ENCODE measurements around the gene CCNB1IP1. TPM values are rescaled to one million over a fixed set of nuclear protein-coding genes. Genes with fewer than 3 reads are reported as not detected.
A peak's percentile ranks its signal among the peaks of the same experiment; 100 is the strongest.
"Not testable (repeated sequence)": the region's sequence is repeated elsewhere in the genome, so short reads cannot be mapped to it uniquely, and the experiment has no call there.

Gene CCNB1IP1
- total RNA-seq, 4 donors from 2014 or later, result 39.1 to 58.1 (median 50.4) TPM

- intact Hi-C loops (cut with DNase I; ENCODE audit: low total_unique reads), result no loop called here
- 0% methylated on average over 3 of the region's 3 CpGs for WGBS, 2 donors
- peak overlapping the region; percentile 21 for H3K4me3 ChIP-seq (ENCODE audit: low read depth, poor library complexity, severe bottlenecking)
- no peak for DNase-seq (ENCODE audit: low spot score in 2 of 2)
- TF ChIP-seq CTCF (IDR thresholded peaks at IDR 0.05) (no peak), POLR2A (IDR thresholded peaks at IDR 0.05) (no peak)
These were observed 10.8 kb upstream of the CCNB1IP1 start for GRCh38 chr14:20343862-20344220.

DNA sequence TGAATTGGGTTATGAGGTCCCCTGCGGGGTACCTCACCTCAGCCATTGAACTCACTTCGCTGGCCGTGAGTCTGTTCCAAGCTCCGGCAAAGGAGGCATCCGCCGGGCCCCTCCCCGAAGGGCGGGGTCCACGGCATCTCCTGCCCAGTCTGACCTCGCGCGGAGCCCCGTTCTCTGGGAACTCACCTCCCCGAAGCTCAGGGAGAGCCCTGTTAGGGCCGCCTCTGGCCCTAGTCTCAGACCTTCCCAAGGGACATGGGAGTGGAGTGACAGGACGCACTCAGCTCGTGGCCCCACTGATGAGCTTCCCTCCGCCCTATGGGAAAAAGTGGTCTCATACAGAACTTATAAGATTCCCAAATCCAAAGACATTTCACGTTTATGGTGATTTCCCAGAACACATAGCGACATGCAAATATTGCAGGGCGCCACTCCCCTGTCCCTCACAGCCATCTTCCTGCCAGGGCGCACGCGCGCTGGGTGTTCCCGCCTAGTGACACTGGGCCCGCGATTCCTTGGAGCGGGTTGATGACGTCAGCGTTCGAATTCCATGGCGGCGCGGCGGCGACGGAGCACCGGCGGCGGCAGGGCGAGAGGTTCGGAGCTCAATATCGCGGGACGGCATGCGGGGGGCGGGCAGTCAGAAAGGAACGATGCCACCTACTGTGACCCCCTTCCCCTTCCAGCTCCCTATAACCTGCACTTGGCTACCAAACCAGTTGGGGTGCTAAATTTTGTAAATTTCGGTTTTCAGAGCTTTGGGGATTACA, 10.2 kb upstream of the CCNB1IP1 start, which contains the start of gene PARP2:
TSS of gene PARP2 (plus strand) at position 544 of the 770 bp plus-strand sequence. CDS start at position 551, 7 bp downstream.
- peak within 1 kb of the TSS; percentile 25 for H3K4me3 ChIP-seq (ENCODE audit: low read depth, poor library complexity, severe bottlenecking)
- peak in 1 of 3 donors; percentile 48 for TF ChIP-seq CTCF (IDR thresholded peaks at IDR 0.05)
- no peak for TF ChIP-seq POLR2A (IDR thresholded peaks at IDR 0.05)
- 0 to 1% methylated on average over 49 to 50 of the region's 50 CpGs for WGBS, 2 donors
- intact Hi-C loops (cut with DNase I; ENCODE audit: low total_unique reads), result no loop called here
- DNase-seq (ENCODE audit: low spot score in 2 of 2), result peak; percentile 95 to 99

DNA sequence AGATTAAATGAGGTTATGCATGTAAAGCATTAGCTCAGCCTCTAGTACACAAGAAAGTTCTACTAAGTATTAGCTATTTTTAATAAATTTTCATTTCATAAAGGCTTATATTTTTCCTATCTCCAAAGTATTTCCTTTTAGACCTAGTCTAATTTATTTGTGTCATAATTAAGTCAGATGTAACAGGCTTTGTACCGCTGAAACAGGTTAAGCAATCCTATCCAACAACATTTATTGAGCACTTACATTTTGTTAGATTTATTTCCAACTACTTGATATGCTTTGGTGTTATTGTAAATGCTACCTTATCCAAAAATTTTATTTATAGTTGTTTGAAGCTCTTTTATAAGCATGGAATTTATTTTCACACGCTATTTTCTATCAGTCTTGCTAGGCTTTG, 8.6 kb upstream of the CCNB1IP1 start:
- H3K4me3 ChIP-seq (ENCODE audit: low read depth, poor library complexity, severe bottlenecking), result no peak overlapping the region
- intact Hi-C loops (cut with DNase I; ENCODE audit: low total_unique reads), result no loop called here
- 47 to 50% methylated on average over 2 of the region's 2 CpGs for WGBS, 2 donors
- no peak for TF ChIP-seq POLR2A (IDR thresholded peaks at IDR 0.05)
- no peak for TF ChIP-seq CTCF (IDR thresholded peaks at IDR 0.05)
- DNase-seq (ENCODE audit: low spot score in 2 of 2), result no peak

GRCh38 chr14:20341032-20341431, 8.0 kb upstream of the CCNB1IP1 start:
- WGBS, 2 donors, result 90 to 95% methylated on average over 4 of the region's 4 CpGs
- H3K4me3 ChIP-seq (ENCODE audit: low read depth, poor library complexity, severe bottlenecking); DNase-seq (ENCODE audit: low spot score in 2 of 2); intact Hi-C loops (cut with DNase I; ENCODE audit: low total_unique reads): not testable (repeated sequence)

DNA sequence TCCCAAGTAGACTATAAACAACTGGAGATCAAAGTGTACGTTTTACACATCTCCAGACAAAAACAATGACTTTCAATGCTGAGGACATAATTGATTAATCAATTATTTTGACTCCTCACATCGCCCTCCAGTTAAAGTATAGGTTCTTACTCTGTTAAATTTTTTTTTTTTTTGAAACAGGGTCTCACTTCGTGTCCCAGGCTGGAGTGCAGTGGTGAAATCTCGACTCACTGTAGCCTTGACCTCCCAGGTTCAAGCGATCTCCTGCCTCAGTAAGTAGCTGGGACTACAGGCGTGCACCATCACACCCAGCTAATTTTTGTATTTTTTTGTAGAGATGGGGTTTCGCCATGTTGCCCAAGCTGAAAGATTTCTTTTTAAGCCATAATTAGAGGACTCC, 938 bp upstream of the CCNB1IP1 start:
- no peak for DNase-seq (ENCODE audit: low spot score in 2 of 2)
- intact Hi-C loops (cut with DNase I; ENCODE audit: low total_unique reads), result loop anchor here (5.0 kb wide), 2 partner anchors 278 to 348 kb away; partner anchors contain the start of gene RNASE4
- TF ChIP-seq CTCF (IDR thresholded peaks at IDR 0.05) (no peak), POLR2A (IDR thresholded peaks at IDR 0.05) (no peak)
- WGBS, 2 donors, result 76 to 79% methylated on average over 7 of the region's 7 CpGs
- no peak overlapping the region for H3K4me3 ChIP-seq (ENCODE audit: low read depth, poor library complexity, severe bottlenecking)

- WGBS, 2 donors, result 7 to 10% methylated on average over 3 of the region's 3 CpGs
These were observed 389 bp upstream of the CCNB1IP1 start for GRCh38 chr14:20333494-20333841.

More at GRCh38 chr14:20333494-20333841, 389 bp upstream of the CCNB1IP1 start:
- H3K4me3 ChIP-seq (ENCODE audit: low read depth, poor library complexity, severe bottlenecking), result no peak overlapping the region
- no peak for TF ChIP-seq CTCF (IDR thresholded peaks at IDR 0.05)
- TF ChIP-seq POLR2A (IDR thresholded peaks at IDR 0.05), result no peak
- DNase-seq (ENCODE audit: low spot score in 2 of 2), result no peak
- intact Hi-C loops (cut with DNase I; ENCODE audit: low total_unique reads), result loop anchor here (5.0 kb wide), 2 partner anchors 279 to 349 kb away; partner anchors contain the start of gene RNASE4

Measured in lower leg skin (tissue), 4 donors.